Transverse colon (tissue), 4 donors: ENCODE measurements around the gene SMG9.

Source experiments
- CTCF ChIP-seq, 5 experiments: fragments of 200-600 bp in 3 of 5; fragments of 450-650 bp in 2 of 5; sonication (generic) in 3 of 5; IDR thresholded peaks; 1 replicate in 2 of 5; 2 replicates in 3 of 5; pipeline ENCODE4 v1.5.1; 2016 to 2017; ENCODE audit warnings: antibody characterized with exemption in 5 of 5, inconsistent platforms in 3 of 5, mild to moderate bottlenecking in 2 of 5, moderate library complexity in 1 of 5
- POLR2A ChIP-seq: fragments of 450-650 bp; IDR thresholded peaks from one replicate; pipeline ENCODE4 v1.6.1; 2016; ENCODE audit warnings: antibody characterized with exemption, mild to moderate bottlenecking, moderate library complexity
- POLR2AphosphoS5 ChIP-seq, 3 donors: sonication (generic); formaldehyde crosslinking; IDR thresholded peaks; one replicate each; pipeline ENCODE4 v1.6.1; 2016; ENCODE audit warnings: antibody characterized with exemption in 3 of 3

GRCh38 chr19:43688059-43688701 is 66.6 kb downstream of the SMG9 start:
- TF ChIP-seq CTCF (IDR thresholded peaks at IDR 0.05), result no peak
- no peak for TF ChIP-seq POLR2AphosphoS5 (IDR thresholded peaks at IDR 0.05)
- TF ChIP-seq POLR2A, result no peak
